Neutrophil (primary cell): ENCODE results near the gene RHBG.

Experiments
- H3K27ac ChIP-seq: fragments of 200-600 bp; sonication (generic); 2 replicates; pipeline ENCODE4 v1.5.1; 2016; ENCODE audit warnings: mild to moderate bottlenecking, moderate library complexity
- H3K27me3 ChIP-seq: fragments of 200-600 bp; sonication (generic); 2 replicates; pipeline ENCODE4 v1.6.0; 2016; ENCODE audit warnings: mild to moderate bottlenecking
- H3K36me3 ChIP-seq: fragments of 200-600 bp; sonication (generic); 2 replicates; pipeline ENCODE4 v1.5.1; 2017
- H3K4me1 ChIP-seq, 2 experiments: fragments of 200-600 bp in 1 of 2; sonication (generic) in 1 of 2; 1 replicate in 1 of 2; 2 replicates in 1 of 2; pipeline versions ENCODE4 v1.5.1 to v1.6.1; 2013 to 2016; ENCODE audit warnings: low read depth in 1 of 2, low read length in 1 of 2, mild to moderate bottlenecking in 1 of 2, moderate library complexity in 1 of 2; ENCODE audit not compliant: control insufficient read depth in 1 of 2, insufficient read depth in 1 of 2
- H3K4me3 ChIP-seq, 2 experiments: fragments of 200-600 bp in 1 of 2; sonication (generic) in 1 of 2; 1 replicate in 1 of 2; 2 replicates in 1 of 2; pipeline ENCODE4 v1.5.1; 2013 to 2016; ENCODE audit warnings: low read depth in 1 of 2, low read length in 1 of 2, mild to moderate bottlenecking in 1 of 2, moderate library complexity in 1 of 2
- H3K9me3 ChIP-seq: fragments of 200-600 bp; sonication (generic); 2 replicates; pipeline ENCODE4 v1.5.1; 2016
- CTCF ChIP-seq: fragments of 200-600 bp; sonication (generic); IDR thresholded peaks from 2 replicates; pipeline ENCODE4 v1.5.1; 2016; ENCODE audit warnings: antibody characterized with exemption

Gene RHBG

GRCh38 chr1:156422602-156423091 lies 53.6 kb downstream of the RHBG start:
- peaks cover 100% of the 10 kb centered on the region for H3K27me3 ChIP-seq
- no peaks in the 10 kb centered on the region for H3K36me3 ChIP-seq
- H3K4me3 ChIP-seq = no peak overlapping the region
- peaks cover 24 to 25% of the 10 kb centered on the region in 2 experiments for H3K4me1 ChIP-seq
- H3K27ac ChIP-seq = no peak overlapping the region
- H3K9me3 ChIP-seq = no peaks in the 10 kb centered on the region
- TF ChIP-seq CTCF = no peak

GRCh38 chr1:156423422-156424352 lies 54.7 kb downstream of the RHBG start:
- Histone ChIP-seq H3K36me3 (no peaks in the 10 kb centered on the region), H3K27ac (no peak overlapping the region), H3K4me3 (no peak overlapping the region), H3K9me3 (no peaks in the 10 kb centered on the region), H3K4me1 (peaks cover 24 to 25% of the 10 kb centered on the region in 2 experiments), H3K27me3 (peaks cover 100% of the 10 kb centered on the region)
- TF ChIP-seq CTCF = no peak

GRCh38 chr1:156424806-156425432 lies 55.9 kb downstream of the RHBG start:
- Histone ChIP-seq H3K36me3 (no peaks in the 10 kb centered on the region), H3K4me3 (no peak overlapping the region), H3K4me1 (peaks cover 20 to 21% of the 10 kb centered on the region in 2 experiments), H3K9me3 (no peaks in the 10 kb centered on the region), H3K27ac (no peak overlapping the region), H3K27me3 (peaks cover 100% of the 10 kb centered on the region)
- no peak for TF ChIP-seq CTCF

- no peaks in the 10 kb centered on the region for H3K9me3 ChIP-seq
- peaks cover 10% of the 10 kb centered on the region in 2 experiments for H3K4me1 ChIP-seq
- H3K4me3 ChIP-seq = no peak overlapping the region
- H3K36me3 ChIP-seq = no peaks in the 10 kb centered on the region
- H3K27me3 ChIP-seq = peaks cover 100% of the 10 kb centered on the region
- TF ChIP-seq CTCF = no peak
- H3K27ac ChIP-seq = no peak overlapping the region
Measured at GRCh38 chr1:156425943-156426342, 56.9 kb downstream of the RHBG start.

- Histone ChIP-seq H3K9me3 (no peaks in the 10 kb centered on the region), H3K27me3 (peaks cover 100% of the 10 kb centered on the region), H3K27ac (no peak overlapping the region), H3K36me3 (no peaks in the 10 kb centered on the region), H3K4me1 (no peaks in the 10 kb centered on the region), H3K4me3 (no peak overlapping the region)
- TF ChIP-seq CTCF = no peak
Measured at GRCh38 chr1:156427957-156428356, 58.9 kb downstream of the RHBG start.
